Measurements from ENCODE around the gene SLC6A11. TPM values are rescaled to one million over a fixed set of nuclear protein-coding genes. Genes with fewer than 3 reads are reported as not detected.

The SLC6A11 gene
- total RNA-seq, 4 donors from 2014 or later = 0.21 to 1.4 TPM; not detected in 2

GRCh38 chr3:10780922-10781321 is 35.1 kb upstream of the SLC6A11 start:
- H3K9me3 ChIP-seq = no peaks in the 10 kb centered on the region
- H3K4me1 ChIP-seq = no peaks in the 10 kb centered on the region
- no peak overlapping the region for H3K4me3 ChIP-seq
- H3K27ac ChIP-seq = no peak overlapping the region
- intact Hi-C loops (cut with DNase I; ENCODE audit: low total_unique reads) = no loop called here
- no peak for DNase-seq
- no peaks in the 10 kb centered on the region for H3K36me3 ChIP-seq
- no peak for TF ChIP-seq POLR2A (IDR thresholded peaks at IDR 0.05)
- TF ChIP-seq, protein P1, sequence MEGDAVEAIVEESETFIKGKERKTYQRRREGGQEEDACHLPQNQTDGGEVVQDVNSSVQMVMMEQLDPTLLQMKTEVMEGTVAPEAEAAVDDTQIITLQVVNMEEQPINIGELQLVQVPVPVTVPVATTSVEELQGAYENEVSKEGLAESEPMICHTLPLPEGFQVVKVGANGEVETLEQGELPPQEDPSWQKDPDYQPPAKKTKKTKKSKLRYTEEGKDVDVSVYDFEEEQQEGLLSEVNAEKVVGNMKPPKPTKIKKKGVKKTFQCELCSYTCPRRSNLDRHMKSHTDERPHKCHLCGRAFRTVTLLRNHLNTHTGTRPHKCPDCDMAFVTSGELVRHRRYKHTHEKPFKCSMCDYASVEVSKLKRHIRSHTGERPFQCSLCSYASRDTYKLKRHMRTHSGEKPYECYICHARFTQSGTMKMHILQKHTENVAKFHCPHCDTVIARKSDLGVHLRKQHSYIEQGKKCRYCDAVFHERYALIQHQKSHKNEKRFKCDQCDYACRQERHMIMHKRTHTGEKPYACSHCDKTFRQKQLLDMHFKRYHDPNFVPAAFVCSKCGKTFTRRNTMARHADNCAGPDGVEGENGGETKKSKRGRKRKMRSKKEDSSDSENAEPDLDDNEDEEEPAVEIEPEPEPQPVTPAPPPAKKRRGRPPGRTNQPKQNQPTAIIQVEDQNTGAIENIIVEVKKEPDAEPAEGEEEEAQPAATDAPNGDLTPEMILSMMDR (IDR thresholded peaks at IDR 0.05) = no peak
- H3K27me3 ChIP-seq = peaks cover 0 to 9% of the 10 kb centered on the region in 2 donors

DNA sequence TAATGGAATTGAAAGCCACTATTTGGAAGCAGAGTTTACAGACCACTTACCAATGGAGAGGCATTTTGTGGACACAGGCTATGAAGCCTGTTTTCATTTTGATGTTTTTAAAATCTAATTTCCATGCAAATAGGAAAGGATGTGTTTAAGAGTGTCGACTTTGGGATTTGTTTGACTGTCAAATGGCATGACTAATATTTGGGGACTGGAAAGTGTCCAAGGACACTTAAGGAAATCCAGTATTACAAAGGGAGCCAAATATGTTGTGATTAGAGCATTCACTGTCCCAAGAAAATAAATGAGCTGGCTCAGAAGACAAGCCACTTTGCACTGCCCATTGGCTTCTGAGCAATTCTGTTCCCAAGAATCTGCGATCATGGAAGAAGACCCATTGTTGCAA is 34.0 kb upstream of the SLC6A11 start:
- no peaks in the 10 kb centered on the region for H3K36me3 ChIP-seq
- intact Hi-C loops (cut with DNase I; ENCODE audit: low total_unique reads) = no loop called here
- H3K27me3 ChIP-seq = peaks cover 0 to 20% of the 10 kb centered on the region in 2 donors
- TF ChIP-seq, protein P1 (IDR thresholded peaks at IDR 0.05) = no peak
- no peak for TF ChIP-seq POLR2A (IDR thresholded peaks at IDR 0.05)
- no peak overlapping the region for H3K27ac ChIP-seq
- no peaks in the 10 kb centered on the region for H3K9me3 ChIP-seq
- H3K4me3 ChIP-seq = no peak overlapping the region
- no peaks in the 10 kb centered on the region for H3K4me1 ChIP-seq
- no peak for DNase-seq

DNA sequence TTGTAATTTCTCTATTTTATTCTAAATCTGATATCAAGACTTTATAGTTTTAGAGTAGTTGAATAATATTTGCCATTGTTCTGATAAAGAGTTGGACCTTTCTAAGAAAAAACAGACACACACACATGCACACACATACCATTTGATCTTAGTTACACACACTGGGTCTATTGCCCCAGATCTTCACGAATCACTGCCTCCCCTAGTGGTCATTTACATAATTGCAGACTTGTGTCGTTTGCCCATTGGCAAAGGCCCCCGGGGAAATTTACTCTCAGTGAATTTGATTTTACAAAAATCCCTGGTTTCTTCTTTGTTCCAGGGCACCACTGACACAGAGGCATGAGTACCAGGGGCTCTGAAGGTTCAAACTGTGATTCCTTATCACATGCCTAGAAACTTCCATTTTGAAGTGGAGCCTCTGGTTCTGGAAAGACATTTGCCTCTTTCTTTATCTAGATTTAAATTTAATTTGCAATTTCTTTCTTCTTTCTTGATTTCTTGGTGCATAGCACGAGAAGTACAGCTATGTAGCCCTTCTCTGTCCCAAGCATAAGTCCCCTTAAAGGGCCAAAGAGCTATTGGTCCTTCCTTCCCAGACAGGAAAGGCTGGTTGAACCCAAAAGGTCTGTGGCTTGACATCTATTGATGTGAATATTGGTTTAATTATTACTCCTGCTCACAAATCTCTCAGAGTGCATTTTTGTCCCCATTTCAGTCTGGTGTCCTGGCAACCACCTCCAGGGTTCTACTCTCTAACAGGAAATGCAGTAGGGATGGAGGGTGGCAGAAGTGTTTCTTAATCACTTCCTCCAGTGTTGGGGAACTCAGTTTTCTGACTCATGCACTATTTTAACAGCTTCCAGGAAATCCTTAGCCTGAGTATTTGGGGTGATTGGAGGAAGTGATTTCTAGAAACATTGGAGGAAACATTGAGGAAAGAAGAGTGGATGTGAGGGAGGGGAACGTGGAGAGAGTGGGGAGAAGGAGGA is 32.4 kb upstream of the SLC6A11 start:
- Histone ChIP-seq H3K27ac (no peak overlapping the region), H3K36me3 (no peaks in the 10 kb centered on the region), H3K4me3 (no peak overlapping the region), H3K27me3 (peaks cover 0 to 22% of the 10 kb centered on the region in 2 donors), H3K4me1 (no peaks in the 10 kb centered on the region), H3K9me3 (no peaks in the 10 kb centered on the region)
- TF ChIP-seq, protein P1 (IDR thresholded peaks at IDR 0.05) = peak; percentile 24 to 48 (median 34)
- no peak for TF ChIP-seq POLR2A (IDR thresholded peaks at IDR 0.05)
- intact Hi-C loops (cut with DNase I; ENCODE audit: low total_unique reads) = no loop called here
- no peak for DNase-seq

DNA sequence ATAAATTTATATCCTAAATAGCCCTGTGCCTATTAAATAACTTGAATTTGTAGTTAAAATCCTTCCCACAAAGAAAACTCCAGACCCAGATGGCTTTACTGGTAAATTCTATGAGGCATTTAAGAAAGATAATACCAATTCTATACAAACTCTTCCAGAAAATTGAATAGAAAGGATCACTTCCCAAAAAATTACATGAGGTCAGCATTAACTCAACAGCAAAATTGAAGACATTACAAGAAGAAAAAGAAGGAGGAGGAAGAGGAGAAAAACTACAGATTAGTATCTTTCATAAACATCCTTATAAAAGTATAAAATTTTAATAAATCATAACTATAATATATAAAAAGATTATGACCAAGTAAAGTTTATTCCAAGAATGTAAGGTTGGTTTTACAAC is 29.4 kb upstream of the SLC6A11 start:
- no peak for TF ChIP-seq POLR2A (IDR thresholded peaks at IDR 0.05)
- TF ChIP-seq, protein P1 (IDR thresholded peaks at IDR 0.05) = no peak
- Histone ChIP-seq H3K4me3 (no peak overlapping the region), H3K27ac (no peak overlapping the region), H3K4me1 (no peaks in the 10 kb centered on the region), H3K27me3 (peaks cover 0 to 22% of the 10 kb centered on the region in 2 donors), H3K36me3 (no peaks in the 10 kb centered on the region), H3K9me3 (no peaks in the 10 kb centered on the region)
- intact Hi-C loops (cut with DNase I; ENCODE audit: low total_unique reads) = no loop called here
- DNase-seq = no peak

DNA sequence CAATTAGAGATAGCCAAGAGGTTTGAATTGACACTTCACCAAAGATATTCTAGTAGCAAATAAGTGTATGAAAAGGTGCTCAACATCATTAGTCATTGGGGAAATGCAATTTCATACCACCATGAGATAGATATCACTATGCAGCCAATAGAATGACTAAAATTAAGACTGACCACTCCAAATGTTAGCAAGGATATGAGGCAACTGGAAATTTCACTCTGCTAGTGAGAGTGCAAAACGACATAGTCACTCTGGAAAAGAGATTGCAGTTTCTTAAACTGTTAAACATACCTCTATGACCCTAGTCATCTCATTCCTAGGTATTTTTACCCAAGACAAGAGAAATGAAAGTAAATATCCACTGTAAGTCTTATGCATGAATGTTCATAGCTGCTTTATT is 27.6 kb upstream of the SLC6A11 start:
- Histone ChIP-seq H3K9me3 (no peaks in the 10 kb centered on the region), H3K4me3 (no peak overlapping the region), H3K4me1 (no peaks in the 10 kb centered on the region), H3K27me3 (peaks cover 0 to 22% of the 10 kb centered on the region in 2 donors), H3K36me3 (no peaks in the 10 kb centered on the region), H3K27ac (no peak overlapping the region)
- intact Hi-C loops (cut with DNase I; ENCODE audit: low total_unique reads) = no loop called here
- TF ChIP-seq, protein P1 (IDR thresholded peaks at IDR 0.05) = no peak
- TF ChIP-seq POLR2A (IDR thresholded peaks at IDR 0.05) = no peak
- no peak for DNase-seq

Data from uterus (tissue), 4 donors.